ENCODE data around the gene SNX30.

The SNX30 gene

DNA sequence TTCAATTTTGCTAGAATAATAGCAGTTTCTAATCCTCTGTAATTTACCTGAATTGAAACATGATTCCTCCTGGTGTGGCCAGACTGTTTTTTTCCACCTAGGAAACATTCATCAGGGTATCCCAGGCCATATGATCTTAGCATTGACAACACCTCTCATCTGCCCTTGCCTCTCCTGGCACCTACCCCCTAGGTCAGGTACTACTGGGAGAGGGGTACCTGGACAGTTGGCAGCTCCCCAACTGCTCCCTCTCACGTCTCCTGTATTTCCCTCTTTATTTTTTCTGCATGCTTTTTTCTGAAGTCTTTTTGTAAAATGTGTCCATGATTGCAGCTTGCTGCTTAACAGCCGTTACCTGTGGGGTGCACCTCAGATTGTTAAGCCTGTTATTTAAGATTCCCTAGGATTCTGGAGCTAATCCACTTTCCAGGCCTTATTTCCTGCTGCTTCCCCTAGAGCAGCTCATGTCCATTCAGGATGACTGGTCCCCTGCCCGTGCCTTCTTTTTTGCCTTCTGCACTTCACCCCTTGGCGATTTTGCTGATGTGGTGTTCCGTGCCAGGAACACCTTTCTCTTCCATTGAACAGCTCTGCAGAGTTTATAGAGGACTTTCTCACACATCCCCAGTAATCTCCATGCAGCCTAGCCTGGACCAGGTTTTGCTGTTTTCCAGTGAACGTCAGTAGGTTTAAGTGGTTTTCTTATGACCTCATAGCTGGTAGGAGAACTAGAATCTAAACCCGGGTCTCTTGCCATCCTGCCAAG lies 33.6 kb downstream of the SNX30 start:
- DNase-seq, result no peak

GRCh38 chr9:112785986-112786385 lies 35.4 kb downstream of the SNX30 start:
- no peak for DNase-seq

DNA sequence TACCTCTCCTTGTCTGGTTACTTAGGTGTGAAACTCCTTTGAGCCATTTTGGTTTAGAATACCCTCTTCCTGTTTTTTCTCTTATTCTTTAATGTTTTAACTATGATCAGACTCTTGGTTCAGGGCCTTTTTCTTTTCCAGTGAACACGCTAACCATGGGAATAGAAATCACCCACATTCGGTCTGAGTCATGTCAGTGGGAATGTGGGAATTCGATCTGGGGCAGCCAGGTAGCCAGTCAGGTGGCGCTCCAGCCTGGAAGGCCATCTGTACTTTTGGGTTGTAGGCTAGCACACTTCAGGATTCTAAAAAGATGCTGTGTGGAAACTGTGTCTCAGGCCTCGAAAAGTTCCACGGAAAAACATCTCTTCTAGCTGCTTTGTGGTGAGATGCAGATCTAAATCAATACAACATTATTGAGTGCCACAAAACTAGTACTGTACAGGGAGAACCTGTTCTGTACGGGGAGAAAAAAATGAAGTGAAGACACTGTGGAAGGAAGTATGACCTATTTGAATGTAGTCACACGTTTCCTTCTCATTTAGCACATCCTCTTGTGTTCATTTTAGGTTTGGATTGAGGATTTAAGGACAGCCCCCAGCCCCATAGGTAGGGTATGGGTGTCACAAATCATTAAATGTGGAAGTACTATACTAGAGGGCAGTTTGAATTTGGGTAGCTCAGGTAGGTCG lies 36.4 kb downstream of the SNX30 start:
- no peak for DNase-seq

DNA sequence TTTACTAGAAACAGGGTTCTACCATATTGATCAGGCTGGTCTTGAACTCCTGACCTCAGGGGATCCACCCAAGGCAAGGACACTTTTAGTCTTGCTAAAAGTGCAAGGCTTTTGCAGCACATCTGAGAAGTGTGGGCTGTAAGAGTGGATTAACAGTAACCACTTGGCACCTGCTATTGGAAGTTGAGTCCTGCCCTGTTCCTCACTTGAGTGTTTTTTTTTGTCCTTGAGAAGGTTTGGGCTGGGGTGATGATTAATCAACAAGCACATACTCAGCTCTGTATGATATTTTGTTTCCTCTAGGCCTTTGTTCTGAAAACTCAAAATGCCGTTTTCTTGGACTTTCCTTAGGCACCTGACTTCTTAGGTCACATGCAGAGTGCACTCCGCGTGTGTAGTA lies 37.4 kb downstream of the SNX30 start:
- no peak for DNase-seq

- no peak for DNase-seq
Measured at GRCh38 chr9:112789473-112789872, 38.9 kb downstream of the SNX30 start.

DNA sequence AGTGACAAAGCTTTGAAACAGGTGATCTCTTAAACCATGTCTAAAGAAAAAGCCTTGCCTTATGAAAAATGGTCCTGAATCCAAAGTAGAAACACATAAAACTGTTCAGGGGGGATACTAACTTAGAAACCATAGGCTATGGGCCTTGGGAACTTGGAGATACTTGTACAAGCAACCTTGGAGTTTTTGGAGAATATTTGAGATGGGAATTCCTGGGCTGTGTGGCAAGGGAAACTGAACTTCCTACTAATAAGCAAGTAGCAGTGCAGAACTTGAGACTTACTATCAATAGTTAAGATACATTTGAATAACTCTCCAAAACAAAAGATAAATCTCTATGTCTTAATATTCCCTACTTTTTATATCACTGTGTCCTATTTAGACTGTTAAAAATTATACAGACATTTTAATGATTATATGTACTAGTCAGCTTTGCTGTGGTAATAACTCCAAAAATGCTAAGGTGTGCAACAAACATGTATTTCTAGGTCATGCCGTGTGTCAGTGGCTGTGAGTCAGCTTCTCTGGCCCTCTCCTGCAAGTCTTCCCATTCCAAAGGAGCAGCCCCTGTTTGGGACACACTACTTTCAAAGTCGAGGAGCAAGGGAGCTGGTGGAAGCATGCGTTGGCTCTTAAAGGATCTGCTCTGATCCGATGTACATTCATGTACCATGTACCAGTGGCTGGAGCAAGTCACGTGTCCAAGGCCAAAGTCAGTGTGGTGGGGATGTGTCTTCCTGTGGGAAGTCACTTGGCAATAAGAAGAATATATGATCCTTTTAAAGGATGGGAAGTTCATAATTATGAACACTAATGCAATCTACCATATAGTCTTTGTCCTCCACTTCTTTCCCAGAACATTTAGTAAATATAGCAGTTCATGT lies 39.6 kb downstream of the SNX30 start:
- no peak for DNase-seq

DNA sequence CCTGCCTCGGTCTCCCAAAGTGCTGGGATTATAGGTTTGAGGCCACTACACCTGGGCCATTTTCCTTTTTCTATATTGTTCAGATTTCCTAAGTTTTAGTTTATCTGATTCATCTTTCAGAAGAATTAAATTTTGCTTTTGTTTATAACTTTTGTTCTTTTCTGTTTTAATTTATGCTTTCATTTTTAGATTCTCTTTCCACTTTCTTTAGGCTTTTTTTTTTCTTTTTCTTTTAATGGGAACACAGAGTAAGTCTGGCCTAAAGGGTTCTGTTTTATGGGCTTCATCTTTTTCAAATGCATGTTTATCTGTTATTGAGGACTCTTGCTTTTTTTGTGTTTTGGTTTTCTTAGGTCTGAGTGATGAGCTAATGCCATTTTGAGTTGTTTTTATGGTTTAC lies 42.1 kb downstream of the SNX30 start:
- DNase-seq, result no peak

GRCh38 chr9:112793213-112793810 lies 42.8 kb downstream of the SNX30 start:
- peak; percentile 80 for DNase-seq

GRCh38 chr9:112794731-112795130 lies 44.2 kb downstream of the SNX30 start:
- DNase-seq, result no peak

DNA sequence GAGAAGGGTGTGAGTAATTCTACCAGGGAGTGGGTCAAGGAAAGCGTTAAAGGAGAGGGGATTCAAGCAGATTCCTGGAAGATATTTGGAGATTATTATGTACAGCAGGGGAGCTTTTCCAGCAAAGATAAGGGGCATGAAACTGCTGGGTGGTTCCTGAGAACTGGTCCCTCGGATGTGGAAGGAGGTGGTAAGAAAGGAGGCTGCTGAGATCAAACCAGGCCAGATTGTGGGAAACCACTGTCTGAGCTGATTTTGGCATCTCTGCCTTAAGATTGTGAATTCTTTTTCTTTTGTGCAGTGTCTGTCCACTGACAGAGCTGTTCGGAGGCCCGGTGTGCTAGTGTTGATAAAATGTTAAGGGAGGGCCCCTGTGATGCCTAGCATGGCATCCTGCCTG lies 45.4 kb downstream of the SNX30 start:
- no peak for DNase-seq

- no peak for DNase-seq
Measured at GRCh38 chr9:112796485-112796884, 45.9 kb downstream of the SNX30 start.

DNA sequence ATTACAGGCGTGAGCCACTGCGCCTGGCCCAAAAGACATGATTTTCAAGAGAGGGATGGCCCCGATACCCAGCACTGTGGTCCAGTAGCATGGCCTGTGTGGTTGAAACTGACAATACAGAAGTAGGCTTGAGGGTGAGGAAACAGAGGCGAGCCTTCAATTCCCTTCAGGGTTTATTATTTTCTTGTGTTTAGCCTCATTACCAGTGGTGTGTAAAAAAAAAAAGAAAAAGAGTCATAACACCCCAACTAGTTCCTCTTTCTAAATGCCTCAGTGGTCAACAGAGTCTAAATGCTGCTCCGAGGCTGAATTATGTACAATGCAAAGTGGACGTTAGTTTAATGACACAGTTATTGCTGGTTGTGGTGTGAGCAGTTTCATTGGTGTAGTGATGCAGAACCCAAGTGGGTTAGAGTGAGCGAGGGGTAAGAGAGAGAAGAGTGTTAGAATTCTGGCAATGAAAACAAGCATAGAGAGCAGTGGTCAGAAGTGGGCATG lies 58.8 kb downstream of the SNX30 start:
- peak; percentile 1 for DNase-seq

DNA sequence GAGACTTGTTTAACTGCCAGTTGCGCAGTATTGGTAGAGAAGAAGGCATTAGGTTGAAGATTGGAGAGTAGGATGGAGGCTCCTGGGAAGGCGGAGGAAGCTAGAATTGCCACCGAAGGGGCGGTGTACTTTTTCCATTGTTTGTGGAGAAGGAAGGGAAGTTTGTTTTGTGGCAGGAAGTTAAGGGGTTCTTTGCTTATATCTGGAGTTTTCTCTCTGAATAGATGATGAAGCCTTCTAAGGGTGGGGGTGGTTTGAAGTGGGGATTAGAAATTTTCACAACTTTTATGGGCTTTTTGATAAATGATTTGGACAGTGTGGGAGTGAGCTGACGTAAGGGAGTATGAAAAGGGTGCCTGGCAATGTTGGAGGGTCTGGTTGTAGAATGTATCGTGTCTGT lies 59.3 kb downstream of the SNX30 start:
- DNase-seq, result no peak

DNA sequence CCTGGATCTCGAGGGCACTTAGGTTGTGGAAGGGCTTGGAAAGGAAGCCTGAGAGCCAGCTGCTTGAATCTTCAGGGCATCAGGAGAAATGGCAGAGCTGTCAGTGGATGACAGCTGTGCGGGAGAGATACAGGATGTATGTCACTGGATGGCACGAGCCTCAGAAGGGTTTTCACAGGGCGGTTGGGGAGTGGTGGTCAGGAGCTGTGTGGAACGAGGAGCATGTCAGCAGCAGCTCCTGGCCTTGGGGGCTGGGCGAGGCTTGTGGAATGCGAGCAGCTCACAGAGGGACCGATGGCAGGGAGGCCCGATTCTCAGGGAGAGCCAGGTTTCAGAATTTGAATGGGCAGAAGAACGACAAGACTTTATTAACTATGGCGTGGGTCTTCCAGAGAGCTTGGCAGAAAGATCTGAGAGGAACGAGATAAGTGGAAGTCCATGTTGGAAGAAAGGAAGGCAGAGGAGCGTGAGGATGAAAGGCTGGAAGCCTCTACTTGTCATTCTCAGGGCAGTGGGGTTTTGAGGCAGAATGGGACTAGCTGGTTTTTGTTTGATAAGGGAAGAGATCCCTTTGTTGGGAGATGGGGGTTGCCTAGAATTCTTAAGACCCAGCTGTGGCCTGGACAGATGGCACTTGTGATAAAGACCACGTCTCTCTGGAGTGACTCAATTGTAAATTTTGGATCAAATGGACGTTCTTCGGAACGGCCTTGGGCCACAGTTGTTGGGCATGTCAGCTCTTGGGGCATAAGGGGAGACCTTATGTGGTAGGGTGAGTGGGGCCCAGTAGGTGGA lies 60.3 kb downstream of the SNX30 start:
- no peak for DNase-seq

DNA sequence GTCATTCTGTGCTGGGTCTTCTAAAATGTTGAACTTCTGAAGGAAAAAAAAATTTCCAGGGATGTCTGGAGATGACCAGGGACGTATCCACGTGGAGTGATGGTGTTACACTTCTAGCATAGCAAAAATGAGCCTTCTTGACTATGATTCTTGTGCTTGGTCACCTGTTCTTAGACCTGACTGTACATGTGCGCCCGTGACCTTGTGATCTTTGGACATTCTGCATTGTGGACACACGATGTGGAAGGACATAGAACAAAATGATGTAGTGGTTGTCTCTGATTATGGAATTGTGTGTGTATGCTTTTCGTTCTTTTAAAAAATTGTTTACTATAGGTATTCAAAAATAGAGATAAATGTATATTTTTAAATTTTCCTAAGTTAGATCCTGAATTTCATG lies 61.0 kb downstream of the SNX30 start:
- no peak for DNase-seq

DNA sequence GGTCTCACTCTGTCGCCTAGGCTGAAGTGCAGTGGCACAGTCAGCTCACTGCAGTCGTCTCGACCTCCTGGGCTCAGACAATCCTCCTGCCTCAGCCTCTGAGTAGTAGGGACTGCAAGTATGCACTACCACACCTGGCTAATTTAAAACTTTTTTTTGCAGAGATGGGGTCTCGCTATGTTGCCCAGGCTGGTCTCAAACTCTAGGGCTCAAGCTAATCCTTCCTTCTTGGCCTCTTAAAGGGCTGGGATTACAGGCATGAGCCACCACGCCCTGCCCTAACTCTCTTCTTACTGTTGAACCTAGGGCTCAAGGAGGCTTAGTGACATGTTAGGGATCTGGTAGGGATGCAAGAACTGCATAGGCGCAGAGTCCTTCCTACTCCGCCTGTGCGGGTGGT lies 65.3 kb downstream of the SNX30 start:
- DNase-seq, result no peak

DNA sequence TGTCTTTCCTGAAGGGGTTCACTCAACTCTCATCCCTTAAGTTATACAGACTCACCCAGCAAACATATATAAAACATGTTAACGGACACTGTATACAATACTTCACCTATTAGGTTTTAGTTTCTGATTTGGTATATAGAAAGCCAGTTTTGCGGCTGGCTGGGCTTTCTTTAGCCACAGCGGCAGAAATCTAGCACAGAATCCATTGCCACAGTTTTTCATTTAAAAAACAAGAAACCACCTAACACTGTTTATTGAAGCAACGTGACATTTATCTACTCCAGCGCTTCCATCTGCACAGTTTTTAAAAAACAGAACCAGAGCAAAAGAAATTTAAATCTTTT lies 67.3 kb downstream of the SNX30 start:
- no peak for DNase-seq

DNA sequence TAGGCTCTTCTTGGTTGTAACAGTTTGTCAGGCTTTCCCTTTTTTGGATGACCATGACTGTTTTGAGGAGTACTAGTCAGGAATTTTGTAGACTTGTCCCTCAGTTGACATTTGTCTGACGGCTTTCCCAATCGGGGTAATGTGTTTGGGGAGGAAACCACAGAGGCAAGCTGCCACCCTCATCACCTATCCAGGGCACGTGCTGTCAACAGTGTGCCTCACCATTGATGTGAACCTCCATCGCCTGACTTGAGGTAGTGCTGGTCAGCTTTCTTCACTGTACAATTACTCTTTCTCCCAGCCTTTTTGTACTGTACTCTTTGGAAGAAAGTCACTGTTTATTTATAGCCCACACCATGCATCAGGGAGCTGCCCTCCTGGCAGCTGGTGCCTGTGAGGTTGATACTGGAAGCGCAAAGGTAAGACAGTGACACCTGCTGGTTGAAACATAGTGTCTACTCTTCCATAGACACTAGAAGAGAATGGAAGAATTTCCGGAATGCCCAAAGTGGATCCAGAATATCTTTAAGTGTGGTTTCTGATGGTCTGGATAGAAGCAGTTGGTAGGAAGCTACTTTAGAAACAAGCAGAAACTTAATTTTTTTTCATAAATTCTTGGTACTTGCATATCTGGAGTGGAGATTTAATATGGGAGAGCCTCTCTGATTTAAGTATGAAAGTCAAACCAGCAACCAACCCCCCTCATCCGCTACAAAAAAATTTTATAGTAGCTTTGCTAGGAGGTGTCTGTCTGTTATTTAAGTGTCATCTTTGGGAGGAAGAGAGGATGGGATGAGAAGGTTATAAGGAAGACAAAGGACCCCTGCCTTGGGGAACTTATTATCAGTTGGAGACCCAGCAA lies 69.3 kb downstream of the SNX30 start:
- peak; percentile 24 for DNase-seq

GRCh38 chr9:112820881-112821280 lies 70.3 kb downstream of the SNX30 start:
- DNase-seq, result no peak

GRCh38 chr9:112822618-112823017 lies 72.1 kb downstream of the SNX30 start:
- DNase-seq, result no peak

- no peak for DNase-seq
Measured at GRCh38 chr9:112823257-112823656, 72.7 kb downstream of the SNX30 start.

Measured in CD4-positive, alpha-beta T cell treated with Interleukin-21 for 1 hour (primary cell).